ENCODE results near the gene TENM4.

- TF ChIP-seq PBX3 (IDR thresholded peaks at IDR 0.05) = no peak
- TF ChIP-seq POLR2A (IDR thresholded peaks at IDR 0.05; ENCODE audit: low read length) = no peak
- TF ChIP-seq CTCF (IDR thresholded peaks at IDR 0.05) = no peak
- TF ChIP-seq EP300 (IDR thresholded peaks at IDR 0.05) = no peak
- no peak for TF ChIP-seq ZC3H11A (IDR thresholded peaks at IDR 0.05)
- TF ChIP-seq HDAC2 (IDR thresholded peaks at IDR 0.05) = no peak
- TF ChIP-seq RFX5 (IDR thresholded peaks at IDR 0.05) = no peak
- no peak for TF ChIP-seq CHD2 (IDR thresholded peaks at IDR 0.05; ENCODE audit: low read length, partially characterized antibody)
- no peak for TF ChIP-seq REST (IDR thresholded peaks at IDR 0.05)
- no peak for TF ChIP-seq MAX (IDR thresholded peaks at IDR 0.05)
- TF ChIP-seq PHF8 (IDR thresholded peaks at IDR 0.05; ENCODE audit: borderline replicate concordance, low read depth) = no peak
- TF ChIP-seq MYC (IDR thresholded peaks at IDR 0.05; ENCODE audit: borderline replicate concordance, low read length) = no peak
Measured at GRCh38 chr11:79237091-79237490, 203.7 kb downstream of the TENM4 start.
